Activated CD4-positive, CD25-positive, alpha-beta regulatory T cell treated with anti-CD3 and anti-CD28 coated beads, Interleukin-2, amount 50 U/mL, for 72 hours (primary cell): Measurements from ENCODE around the gene NBAS.
"Not testable (repeated sequence)": the region's sequence is repeated elsewhere in the genome, so short reads cannot be mapped to it uniquely, and the experiment has no call there.

Experiments used
- DNase-seq: peaks from one replicate; pipeline ENCODE4 v3.0.0; 2021

The NBAS gene

DNA sequence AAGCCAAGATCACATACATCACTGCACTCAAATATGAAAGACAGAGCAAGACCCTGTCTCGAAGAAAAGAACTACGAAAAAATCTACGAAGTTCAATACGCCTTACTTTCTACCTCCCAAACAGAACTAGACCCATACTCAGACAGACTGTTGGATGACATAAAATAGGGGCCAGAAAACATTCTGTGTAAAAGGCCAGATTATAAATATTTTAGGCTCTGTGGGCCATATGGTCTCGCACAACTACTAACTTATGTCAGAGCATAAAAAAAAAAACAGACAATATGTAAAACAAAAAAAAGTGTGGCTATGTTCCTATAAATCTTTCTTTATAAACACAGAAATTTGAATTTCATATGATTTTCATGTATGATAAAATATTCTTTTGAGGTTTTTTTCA lies 40.8 kb downstream of the NBAS start:
- DNase-seq: no peak

DNA sequence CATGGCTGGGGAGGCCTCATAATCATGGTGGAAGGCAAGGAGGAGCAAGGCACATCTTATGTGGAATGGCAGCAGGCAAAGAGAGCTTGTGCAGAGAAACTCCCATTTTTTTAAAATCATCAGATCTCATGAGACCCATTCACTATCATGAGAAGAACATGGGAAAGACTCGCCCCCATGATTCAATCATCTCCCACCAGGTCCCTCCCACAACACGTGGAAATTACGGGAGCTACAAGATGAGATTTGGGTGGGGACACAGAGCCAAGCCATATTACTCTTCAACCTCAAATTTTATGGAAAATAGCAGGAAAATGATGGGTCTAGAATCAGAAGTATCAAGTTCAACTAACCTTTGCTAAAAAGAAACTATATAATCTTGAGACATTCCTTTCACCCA lies 42.4 kb downstream of the NBAS start:
- not testable (repeated sequence) for DNase-seq

DNA sequence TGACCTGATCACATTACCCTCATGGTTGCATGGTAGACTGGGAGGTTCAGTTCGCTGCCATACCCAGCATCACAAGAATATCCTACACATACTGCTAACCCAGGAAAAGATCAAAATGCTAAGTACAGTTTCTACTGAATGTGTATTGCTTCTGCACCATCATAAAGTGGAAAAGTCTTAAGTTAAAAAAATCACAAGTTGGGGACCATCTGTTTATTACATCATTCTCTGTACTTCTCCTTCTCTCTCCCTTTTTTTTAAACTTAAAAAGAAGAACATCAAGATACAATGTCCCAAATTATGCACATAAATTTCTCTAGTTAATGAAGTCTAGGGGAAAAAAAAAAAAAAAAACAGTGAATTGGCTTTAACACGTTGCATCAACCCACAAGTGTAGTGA lies 43.3 kb downstream of the NBAS start:
- DNase-seq: no peak

DNA sequence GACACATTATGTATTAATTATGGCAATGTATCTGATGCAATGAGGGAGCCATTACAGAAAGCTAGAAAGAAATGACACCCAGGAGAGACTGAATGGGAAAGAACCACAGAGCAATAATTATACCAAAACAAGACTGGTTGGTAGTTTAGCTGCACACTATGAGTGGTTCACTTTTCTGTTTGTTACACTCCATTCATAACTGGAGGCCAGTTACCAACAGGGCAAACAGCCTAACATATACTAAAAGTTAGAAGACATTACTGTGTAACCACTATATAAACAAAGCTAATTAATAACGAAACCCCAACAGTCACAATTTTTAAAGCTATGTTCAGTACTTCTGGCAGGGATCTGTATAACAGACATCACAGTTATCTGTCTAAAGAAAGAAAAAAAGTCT lies 49.4 kb downstream of the NBAS start:
- DNase-seq: no peak

DNA sequence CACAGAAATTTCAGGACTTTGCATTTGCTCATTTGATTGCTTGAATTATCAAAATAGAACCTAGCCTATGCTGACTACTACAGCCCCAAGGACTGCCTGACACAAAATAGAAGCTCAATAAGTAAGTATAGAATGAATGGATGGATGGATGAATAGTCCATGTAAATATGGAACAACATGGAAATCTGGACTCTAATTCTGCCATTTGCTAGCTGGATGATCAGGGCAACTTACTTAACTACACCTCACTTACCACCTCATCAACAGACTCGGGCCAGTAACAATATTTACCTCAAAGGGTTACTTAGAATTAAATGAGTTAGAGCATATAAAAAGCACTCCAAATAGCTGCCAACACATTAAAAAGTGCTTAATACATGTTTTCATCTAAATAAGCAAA lies 50.6 kb downstream of the NBAS start:
- no peak for DNase-seq

DNA sequence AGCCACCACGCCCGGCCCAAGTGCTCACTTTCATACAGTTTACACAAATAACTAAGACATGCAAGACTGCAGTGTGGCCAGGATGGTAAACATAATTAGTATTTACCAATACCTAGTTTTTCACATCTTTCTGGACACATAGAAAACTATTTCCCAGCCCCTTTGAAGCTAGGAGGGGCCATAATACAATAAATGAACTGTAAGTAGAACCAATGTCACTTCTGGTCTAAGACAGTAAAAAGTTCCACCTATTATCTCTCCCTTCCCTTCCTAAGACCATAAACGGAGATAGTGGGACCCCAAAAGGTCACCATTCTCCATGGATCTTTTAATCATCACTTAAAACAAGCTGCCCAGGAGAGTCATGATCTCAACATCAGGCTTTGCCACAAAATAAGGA lies 51.0 kb downstream of the NBAS start:
- DNase-seq: no peak

DNA sequence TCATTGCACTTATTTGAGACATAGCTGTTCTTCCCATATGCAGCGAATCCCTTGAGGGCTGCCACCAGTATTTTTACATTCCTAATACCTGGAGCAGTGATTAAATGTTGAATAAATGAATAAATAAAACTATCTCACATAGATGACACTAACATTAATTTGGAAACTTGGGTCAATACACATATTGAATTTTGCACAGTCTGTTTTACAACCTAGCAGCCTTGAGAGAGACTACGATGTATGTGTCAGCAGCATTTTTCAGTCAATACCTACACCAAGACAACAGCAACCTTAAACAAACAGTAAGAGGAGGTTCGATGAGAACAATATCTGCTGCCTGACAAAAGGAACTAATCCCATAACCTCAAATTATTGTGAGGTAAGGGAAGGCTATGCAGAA lies 53.4 kb downstream of the NBAS start:
- DNase-seq: no peak

DNA sequence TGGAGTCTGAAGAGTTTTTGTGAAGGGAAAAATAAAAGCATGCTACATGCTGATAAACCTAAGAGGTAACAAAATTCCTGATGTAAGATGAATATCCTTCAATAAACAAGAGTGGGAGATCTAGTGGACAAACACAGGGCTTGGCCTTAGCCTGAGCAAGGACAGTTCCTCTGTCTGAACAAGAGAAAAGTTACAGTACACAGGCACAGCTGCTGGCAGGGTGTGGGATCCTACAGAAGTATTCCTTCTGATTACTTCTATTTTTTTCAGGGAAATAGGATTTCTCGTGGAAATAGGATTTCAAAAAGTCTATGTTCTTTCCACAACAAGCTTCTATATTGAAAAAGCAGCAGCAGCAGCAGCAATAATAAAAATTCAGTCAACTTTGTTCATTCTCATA lies 54.1 kb downstream of the NBAS start:
- DNase-seq: no peak

DNA sequence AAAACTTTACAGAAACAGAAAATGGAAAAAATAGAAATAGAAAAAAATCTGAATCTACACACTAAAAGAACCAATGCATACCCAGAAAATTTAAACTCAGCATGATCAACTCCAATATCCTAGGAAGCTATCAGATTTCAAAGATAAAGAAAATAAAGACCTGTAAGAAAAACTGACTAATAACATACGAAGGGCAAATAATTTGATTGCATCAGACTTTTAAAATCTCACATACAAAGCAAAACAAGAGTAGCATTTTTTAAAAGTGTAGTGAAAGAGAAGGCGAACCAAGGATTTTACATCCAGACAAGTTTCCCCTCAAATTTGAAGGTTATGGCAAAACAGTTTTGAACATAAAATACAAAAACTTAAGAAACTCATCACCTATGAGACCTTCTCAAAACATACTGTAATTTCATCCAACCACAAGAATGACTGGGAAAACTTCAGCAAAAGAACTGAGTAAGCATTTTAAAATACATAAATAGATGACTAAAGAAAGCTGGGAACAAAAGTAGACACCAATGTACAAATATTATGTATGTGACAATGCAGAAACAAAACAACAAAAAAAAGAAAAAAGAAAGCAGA lies 54.8 kb downstream of the NBAS start:
- no peak for DNase-seq

DNA sequence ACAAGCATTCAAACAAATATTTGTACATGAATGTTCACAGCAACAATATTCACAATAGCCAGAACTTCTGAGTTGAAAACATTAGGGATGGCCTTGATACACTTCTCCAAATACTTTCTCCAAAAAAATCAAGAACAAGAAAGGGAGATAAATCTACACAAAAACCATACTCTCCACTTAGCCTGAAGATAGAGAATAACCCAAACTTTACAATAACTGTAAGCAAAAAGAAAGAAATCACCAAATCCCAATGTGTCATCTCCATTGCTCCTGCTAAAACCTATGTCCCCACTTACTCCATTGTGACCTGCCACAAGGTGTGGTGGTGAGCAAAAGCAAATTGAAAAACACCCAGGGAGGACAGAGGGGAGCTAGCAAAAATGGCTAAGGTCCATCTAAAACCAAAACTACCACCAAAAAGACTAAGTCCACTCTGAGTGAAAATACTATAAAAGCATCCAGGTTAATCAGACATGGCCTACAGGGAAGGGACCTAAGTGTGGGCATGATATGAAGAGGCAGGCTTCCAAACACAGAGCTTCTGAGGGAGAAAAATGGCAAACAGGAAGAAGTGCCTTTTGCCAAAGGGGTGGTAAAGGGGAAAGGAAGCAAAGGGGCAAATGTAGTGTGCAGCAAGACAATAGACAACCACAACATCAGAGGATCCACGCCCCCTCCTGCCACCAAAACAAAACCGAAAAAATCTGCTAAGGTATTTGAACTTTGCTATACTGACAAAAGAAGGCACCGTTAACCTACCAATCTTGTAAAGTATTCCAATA lies 56.1 kb downstream of the NBAS start:
- DNase-seq: no peak

DNA sequence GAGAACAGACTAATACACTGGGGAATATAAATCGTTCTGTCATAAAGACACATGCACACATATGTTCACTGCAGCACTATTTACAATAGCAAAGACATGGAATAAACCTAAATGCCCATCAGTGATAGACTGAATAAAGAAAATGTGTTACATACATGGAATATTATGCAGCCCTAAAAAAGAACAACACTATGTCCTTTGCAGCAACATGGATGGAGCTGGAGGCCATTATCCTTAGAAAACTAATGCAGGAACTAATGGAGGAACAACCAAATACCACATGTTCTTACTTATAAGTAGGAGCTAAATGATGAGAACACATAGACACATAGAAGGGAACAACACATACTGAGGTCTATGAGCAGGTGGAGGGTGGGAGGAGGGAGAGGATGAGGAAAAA lies 61.9 kb downstream of the NBAS start:
- not testable (repeated sequence) for DNase-seq

DNA sequence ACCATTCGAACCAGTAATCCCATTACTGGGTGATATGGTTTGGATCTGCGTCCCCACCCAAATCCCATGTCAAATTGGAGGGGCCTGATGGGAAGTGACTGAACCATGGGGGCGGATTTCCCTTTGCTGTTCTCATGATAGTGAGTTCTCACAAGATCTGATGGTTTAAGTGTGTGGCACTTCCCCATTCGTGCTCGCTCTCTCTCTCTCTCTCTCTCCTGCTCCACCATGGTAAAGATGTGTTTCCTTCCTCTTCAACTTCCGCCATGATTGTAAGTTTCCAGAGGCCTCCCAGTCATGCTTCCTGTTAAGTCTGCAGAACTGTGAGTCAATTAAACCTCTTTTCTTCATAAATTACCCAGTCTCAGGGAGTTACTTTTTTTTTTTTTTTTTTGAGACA lies 62.6 kb downstream of the NBAS start:
- no peak for DNase-seq

DNA sequence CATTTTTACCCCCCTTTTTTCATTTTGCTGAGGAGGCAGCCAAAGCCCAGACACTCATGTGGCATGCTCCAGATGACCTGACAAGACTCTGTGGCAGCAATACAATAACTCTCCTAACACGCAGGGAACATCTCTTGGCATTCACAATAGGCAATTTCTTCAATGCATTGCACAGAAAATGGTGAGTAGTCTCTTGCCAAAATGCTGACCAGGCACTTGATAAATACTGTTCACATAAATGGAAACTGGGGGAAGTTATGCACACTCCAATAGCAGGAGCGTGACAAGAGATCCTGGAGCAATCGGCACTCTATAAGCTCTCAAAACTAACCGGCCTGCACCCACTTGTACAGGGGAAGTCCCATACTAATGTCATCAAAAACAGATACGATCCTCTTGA lies 66.3 kb downstream of the NBAS start:
- DNase-seq: no peak

DNA sequence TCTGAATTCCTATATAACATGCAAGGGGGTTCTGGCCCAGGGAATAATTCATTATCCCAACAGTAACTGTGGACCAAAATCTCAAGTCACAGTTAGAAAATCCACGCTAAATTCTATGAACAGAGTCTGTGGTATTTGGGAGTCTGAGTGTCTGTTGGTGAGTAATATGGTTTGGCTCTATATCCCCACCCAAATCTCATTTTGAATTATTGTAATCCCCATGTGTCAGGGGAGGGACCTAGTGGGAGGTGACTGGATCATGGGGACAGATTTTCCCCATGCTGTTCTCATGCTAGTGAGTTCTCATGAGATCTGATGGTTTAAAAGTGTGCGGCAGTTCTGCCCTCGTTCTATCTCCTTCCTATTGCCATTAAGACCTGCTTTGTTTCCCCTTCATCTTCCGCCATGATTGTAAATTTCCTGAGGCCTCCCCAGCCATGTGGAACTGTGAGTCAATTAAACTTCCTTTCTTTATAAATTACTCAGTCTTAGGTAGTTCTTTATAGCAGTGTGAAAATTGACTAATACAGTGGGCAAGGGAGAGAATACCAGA lies 68.3 kb downstream of the NBAS start:
- DNase-seq: no peak

DNA sequence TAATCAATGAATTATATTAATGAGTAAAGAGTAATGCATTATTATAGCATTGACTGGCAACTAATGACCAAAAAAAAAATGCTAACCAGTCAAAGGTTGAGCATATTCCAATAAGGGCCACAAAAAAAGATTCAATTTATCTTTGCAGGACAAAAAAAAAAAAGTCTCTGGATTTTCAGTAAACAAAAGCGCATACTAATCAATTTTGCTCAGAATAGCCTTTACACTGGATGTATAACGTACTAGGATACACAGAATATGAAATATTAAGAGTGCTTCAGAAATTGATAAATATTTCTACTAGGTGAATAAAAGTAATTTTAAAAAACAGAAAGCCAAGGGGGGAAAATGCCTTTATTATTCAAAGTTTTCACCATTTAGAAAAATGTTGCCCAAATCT lies 74.4 kb downstream of the NBAS start:
- DNase-seq: no peak

DNA sequence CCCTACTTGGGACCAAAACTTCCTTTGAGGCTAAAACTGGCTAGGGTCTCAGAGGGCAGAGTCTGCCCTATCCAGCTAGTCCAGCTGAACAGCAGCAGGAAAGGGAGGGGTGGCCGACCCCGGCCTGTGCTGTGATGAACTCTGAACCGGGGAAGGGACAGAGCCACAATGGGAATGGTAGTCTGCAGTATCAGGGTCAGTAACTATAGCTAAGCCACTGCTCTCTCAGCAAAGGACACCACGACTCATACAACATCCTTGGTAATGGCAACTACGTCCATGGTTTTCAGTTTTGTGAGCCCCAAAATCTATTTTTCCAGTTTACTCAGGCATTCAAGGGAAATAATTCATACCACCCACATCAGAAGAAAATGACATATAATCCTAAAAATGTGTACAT lies 75.2 kb downstream of the NBAS start:
- DNase-seq: no peak

DNA sequence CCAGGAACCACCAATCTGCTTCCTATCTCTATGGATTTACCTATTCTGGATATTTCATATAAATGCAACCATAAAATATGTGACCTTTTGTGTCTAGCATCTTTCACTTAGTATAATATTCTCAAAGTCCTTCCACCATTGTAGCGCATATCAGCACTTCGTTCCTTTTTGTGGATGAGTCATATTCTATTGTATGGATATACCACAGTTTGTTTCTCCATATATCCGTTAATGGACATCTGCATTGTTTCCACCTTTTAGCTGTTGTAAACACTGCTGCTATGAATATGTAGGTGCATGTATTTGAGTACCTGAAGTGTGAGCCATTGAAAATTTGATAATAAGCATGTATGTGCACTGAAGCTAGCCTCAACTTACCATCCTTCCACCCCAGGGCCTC lies 80.1 kb downstream of the NBAS start:
- DNase-seq: no peak

DNA sequence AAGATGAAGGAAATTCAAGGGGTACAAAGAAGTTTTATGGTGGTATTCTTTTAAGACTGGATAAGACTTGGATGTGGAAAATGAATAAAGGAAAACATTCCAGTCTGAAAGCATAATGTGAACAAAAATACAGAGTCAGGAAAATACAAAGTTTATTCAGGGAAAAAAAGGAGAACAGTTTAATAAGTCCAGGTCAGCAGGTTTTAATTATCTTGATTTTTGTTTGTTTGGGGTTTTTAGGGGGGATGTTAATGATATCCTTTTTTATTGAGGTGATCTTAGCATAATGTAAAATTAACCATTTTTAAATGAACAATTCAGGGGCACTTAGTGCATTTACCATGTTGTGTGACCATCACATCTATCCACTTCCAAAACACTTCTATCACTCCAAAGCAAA lies 80.6 kb downstream of the NBAS start:
- DNase-seq: no peak

DNA sequence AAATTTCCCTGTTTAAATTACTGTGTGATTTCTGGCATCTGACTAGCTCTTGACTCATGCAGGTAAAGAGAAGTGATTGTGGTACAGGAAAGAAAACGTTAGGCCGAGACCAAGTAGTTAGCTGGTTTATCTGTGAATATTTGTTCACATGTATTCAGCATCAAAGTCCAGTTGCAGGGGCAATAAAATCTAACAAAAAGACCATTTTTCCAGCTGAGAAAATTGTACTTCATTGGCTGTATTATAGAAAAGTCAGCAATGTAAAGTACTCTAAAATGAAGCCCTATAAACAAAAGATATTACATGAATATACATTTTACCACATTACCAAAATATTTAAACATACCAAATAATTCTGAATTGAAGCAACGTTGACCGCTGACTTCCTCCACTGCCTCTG lies 88.3 kb downstream of the NBAS start:
- DNase-seq: no peak

DNA sequence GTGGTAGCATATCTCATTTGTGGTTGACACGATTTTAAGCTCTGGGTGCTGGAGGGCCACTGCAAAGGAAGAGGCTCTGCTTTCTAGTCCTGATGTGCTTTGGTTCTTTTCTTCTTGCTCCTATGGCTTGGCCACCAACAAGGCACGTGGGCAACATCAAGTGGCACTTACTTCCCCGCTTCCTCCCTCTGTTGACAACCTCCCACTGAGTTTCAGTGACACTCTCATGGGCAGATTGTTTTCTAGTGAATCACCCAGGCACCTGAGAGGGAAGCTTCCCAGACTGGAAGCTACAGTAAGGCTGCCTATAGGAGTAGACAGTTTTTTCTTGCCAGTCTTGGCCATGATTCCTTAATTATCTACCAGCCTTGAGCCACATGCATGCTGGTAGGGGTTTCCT lies 89.0 kb downstream of the NBAS start:
- DNase-seq: no peak

DNA sequence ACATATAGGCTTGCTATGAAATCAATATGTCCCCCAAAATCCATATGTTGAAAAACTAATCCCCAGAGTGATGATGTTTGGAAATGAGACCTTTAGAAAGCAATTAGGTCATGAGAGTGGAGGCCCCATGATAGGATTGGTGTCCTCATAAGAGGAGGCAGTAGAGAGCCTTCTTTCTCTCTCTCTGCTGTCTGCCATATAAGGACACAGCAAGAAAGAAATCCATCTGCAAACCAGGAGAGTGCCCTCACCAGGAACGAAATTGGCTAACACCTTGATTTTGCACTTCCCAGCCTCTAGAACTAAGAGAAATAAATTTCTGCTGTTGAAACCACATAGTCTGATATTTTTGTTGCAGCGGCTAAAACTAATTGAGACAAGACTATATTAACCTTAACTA lies 89.5 kb downstream of the NBAS start:
- no peak for DNase-seq

DNA sequence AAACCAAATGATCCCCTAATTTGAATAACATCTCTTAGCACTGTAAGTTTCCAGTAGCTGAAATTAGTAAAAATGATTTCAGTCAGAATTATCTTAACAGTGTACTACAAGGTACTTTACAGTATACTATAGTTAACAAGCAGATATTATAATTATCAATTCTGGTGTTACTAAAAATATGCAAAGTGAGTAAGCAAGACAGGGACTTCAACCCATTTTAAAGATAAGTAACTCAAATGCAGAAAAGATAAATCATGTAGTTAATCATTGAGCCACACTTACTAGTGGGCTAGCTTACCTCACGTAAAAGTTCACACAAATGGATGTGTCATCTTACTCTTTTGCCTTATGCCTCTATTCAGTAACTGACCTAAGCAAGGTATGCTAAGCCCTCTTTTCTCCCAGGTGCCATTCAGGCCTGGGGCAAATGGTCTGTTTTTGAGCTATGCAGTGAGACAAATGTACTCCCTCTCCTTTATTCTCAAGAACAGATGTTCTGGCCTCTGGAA lies 101.0 kb downstream of the NBAS start:
- DNase-seq: no peak

DNA sequence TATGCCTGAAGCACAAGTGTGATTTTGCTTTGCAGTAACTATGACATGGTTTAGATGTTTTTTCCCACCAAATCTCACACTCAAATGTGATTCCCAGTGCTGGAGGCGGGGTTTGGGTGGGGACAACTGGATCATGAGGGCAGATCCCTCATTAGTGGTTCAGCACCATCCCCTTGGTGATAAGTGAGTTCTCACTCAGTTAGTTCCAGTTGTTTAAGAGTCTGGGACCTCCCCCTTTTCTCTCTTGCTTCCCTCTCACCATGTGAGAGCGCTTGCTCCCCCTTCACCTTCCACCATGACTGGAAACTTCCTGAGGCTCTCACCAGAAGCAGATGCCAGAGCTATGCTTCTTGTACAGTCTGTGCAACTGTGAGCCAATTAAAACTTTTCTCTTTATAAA lies 102.9 kb downstream of the NBAS start:
- no peak for DNase-seq

DNA sequence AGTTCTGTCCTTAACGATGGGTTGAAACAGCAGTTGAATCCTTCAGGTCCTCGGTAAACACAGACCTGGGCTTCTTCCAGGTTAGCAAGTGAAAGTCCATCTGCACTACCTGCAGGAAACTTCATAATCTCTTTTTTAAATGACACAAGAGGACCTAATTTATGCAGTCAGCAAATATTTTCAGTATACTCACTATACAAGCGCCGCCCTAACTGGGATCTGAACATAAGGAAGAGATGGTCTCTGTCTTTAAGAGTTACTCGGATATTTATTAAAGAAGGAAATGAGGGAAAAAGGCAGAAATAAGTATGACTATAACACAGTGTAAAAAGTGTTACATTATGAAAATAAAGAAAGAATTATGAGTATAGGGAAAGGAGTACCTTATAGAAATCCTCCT lies 103.3 kb downstream of the NBAS start:
- no peak for DNase-seq

DNA sequence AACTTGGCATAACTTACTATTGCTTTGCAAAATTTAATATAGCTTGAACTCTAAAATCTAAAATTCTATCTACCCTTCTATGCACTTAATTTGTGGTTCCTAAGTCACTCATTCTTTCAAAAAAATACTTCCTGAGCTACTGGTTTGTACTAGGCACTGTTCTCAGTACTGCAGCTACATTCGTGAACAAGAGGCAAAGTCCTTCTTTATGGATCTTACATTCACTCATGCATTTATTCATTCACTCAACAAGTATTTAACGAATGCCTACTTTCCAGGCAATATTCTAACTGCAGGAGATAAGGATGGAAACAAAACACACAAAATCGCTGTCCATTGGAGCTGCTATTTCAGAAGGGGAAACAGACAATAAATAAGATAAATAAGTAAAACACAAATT lies 104.8 kb downstream of the NBAS start:
- DNase-seq: no peak
